Mucosa of descending colon (tissue), 3 donors: Measurements from ENCODE around the gene MAN1B1. TPM values are rescaled to one million over a fixed set of nuclear protein-coding genes. Genes with fewer than 3 reads are reported as not detected.

ENCODE experiments used
- ATAC-seq: fragments of 200-7000 bp; cut with Tn5 transposase; one replicate; pipeline ENCODE4 v1.9.1; 2020; ENCODE audit warnings: mild to moderate bottlenecking, moderate library complexity
- DNase-seq, 3 donors: peaks; one replicate each; pipeline ENCODE4 v3.0.0-alpha.2; 2020
- H3K36me3 ChIP-seq: fragments of 200-600 bp; one replicate; pipeline ENCODE4 v1.8.0; 2021; ENCODE audit warnings: low read depth, mild to moderate bottlenecking
- H3K4me1 ChIP-seq: fragments of 200-600 bp; one replicate; pipeline ENCODE4 v1.8.0; 2021; ENCODE audit warnings: low read depth, mild to moderate bottlenecking
- H3K4me3 ChIP-seq: fragments of 200-600 bp; one replicate; pipeline ENCODE4 v1.8.0; 2021; ENCODE audit warnings: mild to moderate bottlenecking
- H3K9me3 ChIP-seq: fragments of 200-600 bp; one replicate; pipeline ENCODE4 v1.8.0; 2021; ENCODE audit warnings: mild to moderate bottlenecking
- CTCF ChIP-seq: fragments of 200-600 bp; IDR thresholded peaks from one replicate; pipeline ENCODE4 v1.8.0; 2022; ENCODE audit warnings: antibody characterized with exemption, mild to moderate bottlenecking
- intact Hi-C, 2 donors: fragments of 100-400 bp; cut with DNase I in 1 of 2; cut with micrococcal nuclease in 1 of 2; formaldehyde crosslinking; loops; one replicate each; pipeline versions ENCODE4 v1.11.0 to v1.11.1; 2022; cut with DNase I, micrococcal nuclease
- total RNA-seq, 3 donors: library from RNA; stranded (reverse); fragmentation: NEBNext Ultra II Directional in 2 of 3; extraction: Animal tissue kit (Norgen Biotek cat#: 25700) in 2 of 3; gene quantifications; one replicate each; pipeline versions ENCODE4 v1.2.1 to v1.2.4, GENCODE V29; 2021 to 2023
- donor health status: DM: no; HTN: no; CAD: no; lungs with moderate emphysema.
- donor health status: DM: no; HTN: no; CAD: no.
- donor health status: DM: no; HTN: yes; CAD: no.

Gene MAN1B1
- total RNA-seq, 3 donors from 2014 or later: 36.1 to 55.4 (median 52.7) TPM

GRCh38 chr9:137136881-137137607, 50.3 kb downstream of the MAN1B1 start:
- H3K9me3 ChIP-seq: no peaks in the 10 kb centered on the region
- DNase-seq: no peak
- intact Hi-C loops: no loop called here
- H3K4me1 ChIP-seq: no peaks in the 10 kb centered on the region
- no peak for ATAC-seq
- no peaks in the 10 kb centered on the region for H3K36me3 ChIP-seq
- TF ChIP-seq CTCF: no peak
- no peak overlapping the region for H3K4me3 ChIP-seq

- ATAC-seq: no peak
- intact Hi-C loops: no loop called here
- Histone ChIP-seq H3K4me3 (no peak overlapping the region), H3K36me3 (no peaks in the 10 kb centered on the region), H3K9me3 (no peaks in the 10 kb centered on the region), H3K4me1 (no peaks in the 10 kb centered on the region)
- DNase-seq: no peak
- no peak for TF ChIP-seq CTCF
Observed at GRCh38 chr9:137138058-137138721, 51.4 kb downstream of the MAN1B1 start.

GRCh38 chr9:137138722-137139467, 52.1 kb downstream of the MAN1B1 start, which contains the start of gene GRIN1:
GRIN1 (plus strand) TSS chr9:137139154; CDS start chr9:137139487, 333 bp downstream.
- H3K36me3 ChIP-seq: no peaks in the 10 kb centered on the region
- no peaks in the 10 kb centered on the region for H3K9me3 ChIP-seq
- peak in 1 of 3 donors; percentile 34 for DNase-seq
- no peak within 1 kb of the TSS for H3K4me3 ChIP-seq
- peak; percentile 46 for ATAC-seq
- no peaks in the 10 kb centered on the region for H3K4me1 ChIP-seq
- intact Hi-C loops: no loop called here
- no peak for TF ChIP-seq CTCF

- Histone ChIP-seq H3K4me3 (no peak overlapping the region), H3K36me3 (no peaks in the 10 kb centered on the region), H3K9me3 (no peaks in the 10 kb centered on the region), H3K4me1 (no peaks in the 10 kb centered on the region)
- intact Hi-C loops: no loop called here
- TF ChIP-seq CTCF: no peak
- no peak for ATAC-seq
- no peak for DNase-seq
Observed at GRCh38 chr9:137139468-137140150, 52.8 kb downstream of the MAN1B1 start.
